ENCODE results near the gene KCTD7.

DNA sequence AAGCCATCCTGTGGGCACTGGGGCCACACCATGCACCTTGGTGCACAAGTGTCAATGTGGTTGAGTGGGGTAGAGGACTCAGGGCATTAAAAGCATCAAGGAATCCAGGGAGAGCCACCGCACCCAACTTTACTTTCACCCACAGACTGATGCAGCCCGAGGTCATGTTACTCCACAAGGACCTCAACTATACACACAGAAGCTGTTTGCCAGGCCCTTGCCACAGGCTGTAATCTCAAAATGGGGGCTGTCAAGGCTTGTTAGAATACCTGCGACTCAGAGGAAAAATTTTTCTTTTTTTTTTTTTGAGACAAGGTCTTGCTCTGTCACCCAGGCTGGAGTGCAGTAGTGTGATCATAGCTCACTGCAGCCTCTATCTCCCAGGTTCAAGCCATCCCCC, 26.5 kb upstream of the KCTD7 start:
- TF ChIP-seq POLR2AphosphoS5 (IDR thresholded peaks at IDR 0.05; ENCODE audit: borderline replicate concordance, low read depth, low read length) (no peak), EZH2 (IDR thresholded peaks at IDR 0.05) (no peak)

Data from SK-N-MC (cell line).